A673 (cell line): ENCODE results near the gene LCORL.

Experiments
- EZH2 ChIP-seq: fragments of 200-600 bp; sonication (generic); IDR thresholded peaks from 2 replicates; pipeline ENCODE4 v1.6.1; 2017; ENCODE audit warnings: borderline replicate concordance, low read depth, mild to moderate bottlenecking, mixed read lengths, antibody characterized with exemption, low read length; ENCODE audit not compliant: poor library complexity, severe bottlenecking
- TF ChIP-seq, protein P1 (sequence below): fragments of 300-800, 200-600 bp; sonication (generic); conservative IDR thresholded peaks from 2 replicates; pipeline ENCODE4 v1.5.1; 2017; ENCODE audit warnings: low read depth, mild to moderate bottlenecking, antibody characterized with exemption, low read length, moderate library complexity, mixed read lengths

DNA sequence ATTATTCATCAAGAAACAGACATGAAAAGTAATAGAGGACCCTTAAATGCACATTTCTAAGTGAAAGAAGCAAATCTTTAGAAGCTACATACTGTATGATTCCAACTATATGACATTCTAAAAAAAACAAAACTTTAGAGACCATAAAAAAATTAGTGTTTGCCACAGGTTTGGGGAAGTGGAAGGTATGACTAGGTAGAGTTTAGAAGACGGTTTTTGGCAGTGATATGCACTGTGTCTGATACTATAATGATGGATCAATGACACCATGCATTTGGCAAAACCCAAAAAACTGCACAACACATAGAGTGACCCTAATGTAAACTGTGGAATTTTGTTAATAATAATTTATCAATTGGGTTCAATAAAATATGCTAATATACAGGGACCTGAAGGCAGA, 54.5 kb downstream of the LCORL start:
- TF ChIP-seq, protein P1, sequence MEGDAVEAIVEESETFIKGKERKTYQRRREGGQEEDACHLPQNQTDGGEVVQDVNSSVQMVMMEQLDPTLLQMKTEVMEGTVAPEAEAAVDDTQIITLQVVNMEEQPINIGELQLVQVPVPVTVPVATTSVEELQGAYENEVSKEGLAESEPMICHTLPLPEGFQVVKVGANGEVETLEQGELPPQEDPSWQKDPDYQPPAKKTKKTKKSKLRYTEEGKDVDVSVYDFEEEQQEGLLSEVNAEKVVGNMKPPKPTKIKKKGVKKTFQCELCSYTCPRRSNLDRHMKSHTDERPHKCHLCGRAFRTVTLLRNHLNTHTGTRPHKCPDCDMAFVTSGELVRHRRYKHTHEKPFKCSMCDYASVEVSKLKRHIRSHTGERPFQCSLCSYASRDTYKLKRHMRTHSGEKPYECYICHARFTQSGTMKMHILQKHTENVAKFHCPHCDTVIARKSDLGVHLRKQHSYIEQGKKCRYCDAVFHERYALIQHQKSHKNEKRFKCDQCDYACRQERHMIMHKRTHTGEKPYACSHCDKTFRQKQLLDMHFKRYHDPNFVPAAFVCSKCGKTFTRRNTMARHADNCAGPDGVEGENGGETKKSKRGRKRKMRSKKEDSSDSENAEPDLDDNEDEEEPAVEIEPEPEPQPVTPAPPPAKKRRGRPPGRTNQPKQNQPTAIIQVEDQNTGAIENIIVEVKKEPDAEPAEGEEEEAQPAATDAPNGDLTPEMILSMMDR, result no peak
- no peak for TF ChIP-seq EZH2
